Retinal pigment epithelial cell (primary cell): ENCODE data around the gene NOA1.

ENCODE experiments used
- DNase-seq: peaks from one replicate; pipeline ENCODE4 v3.0.0-alpha.2; 2010; ENCODE audit warnings: low read depth
- H3K4me3 ChIP-seq: 2 replicates; pipeline ENCODE4 v1.5.1; 2011; ENCODE audit warnings: mild to moderate bottlenecking, low read length, control low read depth, moderate library complexity
- TF ChIP-seq, protein P1 (sequence below): conservative IDR thresholded peaks from 2 replicates; pipeline ENCODE4 v1.5.1; 2011; ENCODE audit warnings: low read depth, low read length, control low read depth, inconsistent platforms

The NOA1 gene

DNA sequence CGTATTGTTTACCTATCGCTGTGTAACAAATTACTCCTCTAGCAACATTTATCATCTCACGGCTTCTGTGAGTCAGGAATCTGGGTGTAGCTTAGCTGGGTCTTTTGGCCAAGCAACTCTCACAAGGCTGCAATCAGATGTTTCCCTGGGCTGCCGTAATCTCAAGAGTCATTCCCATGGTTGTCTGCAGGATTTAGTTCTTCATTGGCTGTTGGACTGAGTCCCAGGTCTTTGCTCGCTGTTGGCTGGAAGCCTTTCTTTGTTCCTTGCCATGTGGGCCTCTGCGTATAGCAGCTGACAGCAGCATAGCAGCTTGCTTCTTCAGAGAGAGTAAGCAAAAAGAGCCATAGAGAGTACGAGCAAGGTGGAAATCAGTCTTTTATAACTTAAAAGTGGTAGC lies 18.1 kb upstream of the NOA1 start:
- TF ChIP-seq, protein P1, sequence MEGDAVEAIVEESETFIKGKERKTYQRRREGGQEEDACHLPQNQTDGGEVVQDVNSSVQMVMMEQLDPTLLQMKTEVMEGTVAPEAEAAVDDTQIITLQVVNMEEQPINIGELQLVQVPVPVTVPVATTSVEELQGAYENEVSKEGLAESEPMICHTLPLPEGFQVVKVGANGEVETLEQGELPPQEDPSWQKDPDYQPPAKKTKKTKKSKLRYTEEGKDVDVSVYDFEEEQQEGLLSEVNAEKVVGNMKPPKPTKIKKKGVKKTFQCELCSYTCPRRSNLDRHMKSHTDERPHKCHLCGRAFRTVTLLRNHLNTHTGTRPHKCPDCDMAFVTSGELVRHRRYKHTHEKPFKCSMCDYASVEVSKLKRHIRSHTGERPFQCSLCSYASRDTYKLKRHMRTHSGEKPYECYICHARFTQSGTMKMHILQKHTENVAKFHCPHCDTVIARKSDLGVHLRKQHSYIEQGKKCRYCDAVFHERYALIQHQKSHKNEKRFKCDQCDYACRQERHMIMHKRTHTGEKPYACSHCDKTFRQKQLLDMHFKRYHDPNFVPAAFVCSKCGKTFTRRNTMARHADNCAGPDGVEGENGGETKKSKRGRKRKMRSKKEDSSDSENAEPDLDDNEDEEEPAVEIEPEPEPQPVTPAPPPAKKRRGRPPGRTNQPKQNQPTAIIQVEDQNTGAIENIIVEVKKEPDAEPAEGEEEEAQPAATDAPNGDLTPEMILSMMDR, result no peak
- DNase-seq, result peak; percentile 96
- H3K4me3 ChIP-seq, result no peak overlapping the region

GRCh38 chr4:56990109-56990905 lies 12.9 kb upstream of the NOA1 start:
- H3K4me3 ChIP-seq, result no peak overlapping the region
- TF ChIP-seq, protein P1, result no peak
- no peak for DNase-seq

GRCh38 chr4:56986952-56987351 lies 9.5 kb upstream of the NOA1 start:
- DNase-seq, result no peak
- TF ChIP-seq, protein P1, result no peak
- no peak overlapping the region for H3K4me3 ChIP-seq

DNA sequence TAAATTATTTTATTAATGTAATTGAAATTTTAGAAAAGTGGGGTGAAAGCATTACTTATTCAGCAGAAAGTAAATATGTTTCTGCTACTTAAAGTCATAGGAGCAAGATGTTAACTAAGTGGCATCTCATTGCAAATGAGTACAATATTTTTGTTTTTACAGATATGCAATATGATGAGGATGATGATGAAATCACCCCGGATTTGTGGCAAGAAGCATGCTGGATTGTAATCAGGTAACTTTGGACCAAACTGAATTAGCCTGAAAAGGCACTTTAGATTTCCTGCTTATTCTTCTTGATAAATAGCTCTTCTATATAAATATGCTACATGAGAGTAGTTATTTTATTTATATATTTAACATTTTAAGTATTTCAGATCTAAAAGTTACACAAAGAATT lies 8.8 kb upstream of the NOA1 start:
- no peak overlapping the region for H3K4me3 ChIP-seq
- DNase-seq, result no peak
- TF ChIP-seq, protein P1, result no peak

DNA sequence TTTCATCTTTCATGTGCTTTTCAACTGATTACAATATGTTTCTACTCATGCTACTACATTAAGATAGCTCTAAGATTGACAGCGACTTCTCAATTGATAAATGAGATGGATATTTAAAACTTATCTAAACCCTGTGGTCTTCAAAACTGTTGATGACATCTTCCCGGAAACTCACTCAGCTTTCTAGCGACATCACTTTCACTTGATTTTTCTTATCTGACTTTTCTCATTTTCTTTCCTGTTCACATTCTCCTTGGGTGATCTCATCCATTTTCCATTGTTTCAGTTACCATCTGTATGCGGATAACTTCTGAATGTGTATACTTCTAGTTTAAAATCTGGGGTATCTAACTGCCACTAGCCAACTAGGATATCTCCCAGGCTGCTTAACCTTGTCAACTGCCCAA lies 4.4 kb upstream of the NOA1 start:
- DNase-seq, result no peak
- no peak overlapping the region for H3K4me3 ChIP-seq

DNA sequence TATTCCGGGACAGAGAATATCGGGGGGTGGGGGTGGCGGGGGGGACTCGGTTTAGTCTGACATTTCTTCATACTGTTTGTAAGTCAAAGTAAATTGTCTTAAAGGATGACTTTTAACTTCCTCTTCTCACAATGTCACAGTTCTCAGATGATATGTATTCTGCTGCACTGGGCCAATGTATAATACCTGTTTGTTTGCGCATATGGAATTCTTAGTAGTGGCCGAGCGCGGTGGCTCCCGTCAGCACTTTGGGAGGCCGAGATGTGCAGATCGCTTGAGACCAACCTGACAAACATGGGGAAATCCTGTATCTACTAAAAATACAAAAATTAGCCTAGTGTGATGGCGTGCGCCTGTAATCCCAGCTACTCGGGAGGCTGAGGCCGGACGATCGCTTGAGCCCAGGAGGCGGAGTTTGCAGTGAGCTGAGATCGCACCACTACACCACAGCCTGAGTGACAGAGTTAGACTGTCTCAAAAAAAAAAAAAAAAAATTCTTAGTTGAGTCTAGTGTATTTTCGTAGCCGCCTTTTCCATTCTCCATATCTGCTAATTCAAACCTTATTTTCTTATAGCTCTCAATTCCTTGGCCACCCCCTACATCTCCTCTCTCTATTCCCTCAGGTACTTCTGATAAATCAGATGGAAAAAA lies 2.1 kb upstream of the NOA1 start:
- DNase-seq, result no peak
- peak overlapping the region; percentile 81 for H3K4me3 ChIP-seq
- TF ChIP-seq, protein P1, result no peak

More for the DNA sequence above, 4.4 kb upstream of the NOA1 start:
- TF ChIP-seq, protein P1, result no peak
